C4-2B (cell line): ENCODE results near the gene CTTNBP2.

Experiments used
- CTCF ChIP-seq: fragments of 450-650 bp; conservative IDR thresholded peaks from 2 replicates; pipeline ENCODE4 v1.5.1; 2017; ENCODE audit warnings: mild to moderate bottlenecking
- ZFX ChIP-seq: fragments of 450-650 bp; IDR thresholded peaks from 2 replicates; pipeline ENCODE4 v1.6.1; 2017

- no peak for TF ChIP-seq CTCF
- no peak for TF ChIP-seq ZFX
These were observed 205.8 kb downstream of the CTTNBP2 start for GRCh38 chr7:117667456-117667855.
